Pancreas (tissue), 10 donors: ENCODE results near the gene EXOC3. TPM values are rescaled to one million over a fixed set of nuclear protein-coding genes. Genes with fewer than 3 reads are reported as not detected.

Experiments
- ATAC-seq, 4 donors: fragments of 200-7000 bp; cut with Tn5 transposase; one replicate each; pipeline versions ENCODE4 v1.8.0 to v1.9.1; 2020; ENCODE audit warnings: mild to moderate bottlenecking in 4 of 4, moderate library complexity in 4 of 4
- DNase-seq, 6 donors: peaks; one replicate each; pipeline ENCODE4 v3.0.0-alpha.2; 2020
- FAIRE-seq: peaks from 2 replicates; lab custom pipeline; 2012; peaks lifted over from hg19 to GRCh38; lab: Jason Lieb, UNC
- H3K27ac ChIP-seq, 4 donors: fragments of 200-600 bp; sonication (generic); 1 replicate in 3 of 4; 2 replicates in 1 of 4; pipeline versions ENCODE4 v1.5.0 to v1.8.0; 2020
- H3K27me3 ChIP-seq, 4 donors: fragments of 200-600 bp; one replicate each; pipeline ENCODE4 v1.8.0; 2021
- H3K36me3 ChIP-seq, 3 donors: fragments of 200-600 bp; sonication (generic) in 1 of 3; one replicate each; pipeline versions ENCODE4 v1.5.0 to v1.8.0; 2020 to 2021
- H3K4me1 ChIP-seq, 3 donors: fragments of 200-600 bp; one replicate each; pipeline ENCODE4 v1.8.0; 2021
- H3K4me3 ChIP-seq, 4 donors: fragments of 200-600 bp; sonication (generic) in 2 of 4; one replicate each; pipeline versions ENCODE4 v1.5.0 to v1.8.0; 2020 to 2021
- H3K9me3 ChIP-seq, 4 donors: fragments of 200-600 bp; one replicate each; pipeline ENCODE4 v1.8.0; 2021
- CTCF ChIP-seq, 4 donors: fragments of 200-600 bp; sonication (generic) in 3 of 4; IDR thresholded peaks; one replicate each; pipeline versions ENCODE4 v1.5.0 to v1.8.0; 2021; ENCODE audit warnings: antibody characterized with exemption in 4 of 4
- WGBS, 2 donors: extraction: QIAGEN DNeasy Blood & Tissue Kit; methylation state at CpG; one replicate each; pipeline ENCODE4 v1.1.7; 2013; 5-methylcytosine and 5-hydroxymethylcytosine counted together
- intact Hi-C, 3 donors: fragments of 100-400 bp; cut with DNase I; formaldehyde crosslinking; loops; one replicate each; pipeline versions ENCODE4 v1.11.1 to v1.14.2; 2022
- polyA plus RNA-seq, 2 donors: library from polyadenylated mRNA; stranded (reverse); fragments of 200-250 nt; gene quantifications; one replicate each; pipeline ENCODE4 v1.2.3, GENCODE V29; 2013
- total RNA-seq, 6 donors: library from RNA; stranded (reverse); fragmentation: NEBNext Ultra II Directional in 4 of 6; extraction: Animal tissue kit (Norgen Biotek cat#: 25700) in 4 of 6; gene quantifications; one replicate each; pipeline versions ENCODE4 v1.2.1 to v1.2.4, GENCODE V29; 2021 to 2023
- donor health status: healthy with polysubstance abuse.
- donor health status: DM: no; HTN: no; CAD: no; lungs with moderate emphysema.
- donor health status: DM: no; HTN: no; CAD: no.
- donor health status: control.
- donor health status: control.
- donor health status: Bipolar disorder and iron deficiency.
- donor health status: DM: yes; HTN: yes; CAD: no.
- donor health status: DM: no; HTN: no; CAD: no.
- donor health status: DM: no; HTN: no; CAD: no.
- donor health status: DM: yes; HTN: yes; CAD: no.

EXOC3 gene
- total and polyA plus RNA-seq, 8 donors, result 24.5 to 71.8 (median 38.8) TPM

- no peaks in the 10 kb centered on the region for H3K9me3 ChIP-seq
- no peak for FAIRE-seq
These were observed 17.3 kb downstream of the EXOC3 start for GRCh38 chr5:460273-460625.

GRCh38 chr5:462051-462481 is 19.1 kb downstream of the EXOC3 start:
- FAIRE-seq (no peak), DNase-seq (peak in 2 of 6 donors; percentile 1 to 6), ATAC-seq (no peak)
- no peak for TF ChIP-seq CTCF (IDR thresholded peaks at IDR 0.05)
- H3K27ac ChIP-seq, result no peak overlapping the region
- 96 to 97% methylated on average over 24 of the region's 24 CpGs for WGBS, 2 donors
- H3K4me3 ChIP-seq, result no peak overlapping the region
- intact Hi-C loops, result no loop called here
- peaks cover 0 to 39% (median 0%) of the 10 kb centered on the region in 3 donors for H3K36me3 ChIP-seq
- no peaks in the 10 kb centered on the region for H3K27me3 ChIP-seq
- peaks cover 0 to 5% (median 0%) of the 10 kb centered on the region in 3 donors for H3K4me1 ChIP-seq
- no peaks in the 10 kb centered on the region for H3K9me3 ChIP-seq

More at GRCh38 chr5:460273-460625, 17.3 kb downstream of the EXOC3 start:
- Histone ChIP-seq H3K27ac (no peak overlapping the region), H3K27me3 (no peaks in the 10 kb centered on the region), H3K4me3 (no peak overlapping the region), H3K36me3 (peaks cover 0 to 44% (median 0%) of the 10 kb centered on the region in 3 donors), H3K4me1 (peaks cover 0 to 5% (median 0%) of the 10 kb centered on the region in 3 donors)
- 96 to 98% methylated on average over 8 of the region's 8 CpGs for WGBS, 2 donors
- DNase-seq, result peak in 3 of 6 donors; percentile 1 to 39 (median 16)
- intact Hi-C loops, result no loop called here
- TF ChIP-seq CTCF (IDR thresholded peaks at IDR 0.05), result no peak
- no peak for ATAC-seq

GRCh38 chr5:463301-463700 is 20.3 kb downstream of the EXOC3 start:
- Histone ChIP-seq H3K27me3 (no peaks in the 10 kb centered on the region), H3K9me3 (no peaks in the 10 kb centered on the region), H3K27ac (no peak overlapping the region), H3K36me3 (peaks cover 0 to 30% (median 0%) of the 10 kb centered on the region in 3 donors), H3K4me1 (peaks cover 0 to 5% (median 0%) of the 10 kb centered on the region in 3 donors), H3K4me3 (no peak overlapping the region)
- intact Hi-C loops, result no loop called here
- FAIRE-seq (no peak), DNase-seq (no peak), ATAC-seq (no peak)
- 81 to 82% methylated on average over 7 of the region's 7 CpGs for WGBS, 2 donors
- no peak for TF ChIP-seq CTCF (IDR thresholded peaks at IDR 0.05)

GRCh38 chr5:463952-464351 is 21.0 kb downstream of the EXOC3 start:
- Histone ChIP-seq H3K4me1 (peaks cover 0 to 5% (median 0%) of the 10 kb centered on the region in 3 donors), H3K36me3 (peaks cover 0 to 30% (median 0%) of the 10 kb centered on the region in 3 donors), H3K27me3 (no peaks in the 10 kb centered on the region), H3K27ac (no peak overlapping the region), H3K4me3 (no peak overlapping the region), H3K9me3 (no peaks in the 10 kb centered on the region)
- FAIRE-seq (no peak), ATAC-seq (no peak), DNase-seq (peak in 1 of 6 donors; percentile 4)
- no peak for TF ChIP-seq CTCF (IDR thresholded peaks at IDR 0.05)
- WGBS, 2 donors, result 87 to 88% methylated on average over 18 of the region's 18 CpGs
- intact Hi-C loops, result no loop called here

- Histone ChIP-seq H3K9me3 (no peaks in the 10 kb centered on the region), H3K27me3 (no peaks in the 10 kb centered on the region), H3K27ac (no peak overlapping the region), H3K4me3 (no peak overlapping the region), H3K4me1 (peaks cover 0 to under 1% (median 0%) of the 10 kb centered on the region in 3 donors), H3K36me3 (peaks cover 0 to 30% (median 0%) of the 10 kb centered on the region in 3 donors)
- intact Hi-C loops, result no loop called here
- ATAC-seq (no peak), DNase-seq (peak in 2 of 6 donors; percentile 1 to 12), FAIRE-seq (no peak)
- TF ChIP-seq CTCF (IDR thresholded peaks at IDR 0.05), result no peak
- 93 to 95% methylated on average over 19 of the region's 19 CpGs for WGBS, 2 donors
These were observed 21.5 kb downstream of the EXOC3 start for GRCh38 chr5:464446-464842.
